HCT116 (cell line): Measurements from ENCODE around the gene ZNF79. TPM values are rescaled to one million over a fixed set of nuclear protein-coding genes. Genes with fewer than 3 reads are reported as not detected.

Source experiments
- ATAC-seq: fragments of 200-7000 bp; cut with Tn5 transposase; 2 replicates; pipeline ENCODE4 v1.9.1; 2020; ENCODE audit warnings: mild to moderate bottlenecking, moderate library complexity
- BruUV-seq: library from RNA; stranded (reverse); fragments of 400-500 nt; replicated peaks from 2 replicates; lab custom pipeline; 2021; lab: Mats Ljungman, UMichigan
- CTCF ChIA-PET: fragments of 300-600 bp; sonication (Branson Sonifier 250); formaldehyde crosslinking; loops from one replicate; lab custom pipeline; 2021; ENCODE audit warnings: antibody characterized with exemption; lab: Charles Lee
- POLR2A ChIA-PET: fragments of 300-600, 350-600 bp; sonication (Branson Sonifier 250); formaldehyde crosslinking; loops from one replicate; lab custom pipeline; 2021; ENCODE audit warnings: antibody characterized with exemption; lab: Charles Lee
- RAD21 ChIA-PET, 2 experiments: fragments of 300-600 bp; sonication (Branson Sonifier 250); formaldehyde crosslinking; loops; one replicate each; lab custom pipeline; 2023; ENCODE audit warnings: low total read pairs in 2 of 2; ENCODE audit not compliant: uncharacterized antibody in 2 of 2, unreplicated experiment in 2 of 2, low non-redundant PET in 1 of 2; lab: Charles Lee
- DNase-seq: peaks from one replicate; pipeline ENCODE4 v3.0.0-alpha.2; 2010; ENCODE audit warnings: low read depth, low spot score
- H2AFZ ChIP-seq: fragments of 200-600 bp; shearing (Covaris generic), sonication (generic); 2 replicates; pipeline ENCODE4 v1.6.1; 2017; ENCODE audit warnings: low read depth, mixed run types, mixed read lengths, antibody characterized with exemption, low read length; ENCODE audit not compliant: poor library complexity, severe bottlenecking
- H3K27ac ChIP-seq: 2 replicates; pipeline ENCODE4 v1.5.1; 2012; ENCODE audit warnings: low read depth, low read length
- H3K27me3 ChIP-seq: fragments of 200-600 bp; sonication (generic); 2 replicates; pipeline ENCODE4 v1.6.1; 2016; ENCODE audit warnings: mixed run types, low read length, mixed read lengths; ENCODE audit not compliant: insufficient read depth
- H3K36me3 ChIP-seq, 2 experiments: fragments of 200-500 bp in 1 of 2; fragments of 200-600 bp in 1 of 2; sonication (Bioruptor generic) in 1 of 2; sonication (generic) in 1 of 2; 2 replicates each; pipeline versions ENCODE4 v1.5.1 to v1.6.1; 2014 to 2016; ENCODE audit warnings: low read length in 2 of 2, inconsistent platforms in 1 of 2, mixed read lengths in 1 of 2, mixed run types in 1 of 2; ENCODE audit not compliant: insufficient read depth in 2 of 2, control insufficient read depth in 1 of 2
- H3K4me1 ChIP-seq, 2 experiments: fragments of 200-600 bp in 1 of 2; sonication (generic) in 1 of 2; 2 replicates each; pipeline versions ENCODE4 v1.5.1 to v1.6.1; 2012 to 2017; ENCODE audit warnings: low read length in 2 of 2, inconsistent platforms in 1 of 2, mild to moderate bottlenecking in 1 of 2, mixed read lengths in 1 of 2, mixed run types in 1 of 2, moderate library complexity in 1 of 2; ENCODE audit not compliant: insufficient read depth in 2 of 2, control insufficient read depth in 1 of 2
- H3K4me2 ChIP-seq: fragments of 200-600 bp; sonication (generic); 2 replicates; pipeline ENCODE4 v1.6.1; 2017; ENCODE audit warnings: mixed run types, low read length, mixed read lengths
- H3K4me3 ChIP-seq, 2 experiments: fragments of 200-600 bp in 1 of 2; sonication (generic) in 1 of 2; replicated peaks in 1 of 2; 2 replicates each; pipeline ENCODE4 v1.5.1; 2011 to 2016; ENCODE audit warnings: low read length in 2 of 2, control low read depth in 1 of 2, low read depth in 1 of 2, mild to moderate bottlenecking in 1 of 2, mixed read lengths in 1 of 2, mixed run types in 1 of 2
- H3K79me2 ChIP-seq: fragments of 200-600 bp; sonication (generic); 2 replicates; pipeline ENCODE4 v1.6.1; 2017; ENCODE audit warnings: mild to moderate bottlenecking, mixed run types, low read length, moderate library complexity, mixed read lengths; ENCODE audit not compliant: insufficient read depth
- H3K9ac ChIP-seq: fragments of 200-600 bp; sonication (generic); 2 replicates; pipeline ENCODE4 v1.6.1; 2016; ENCODE audit warnings: low read length, mixed read lengths
- H3K9me2 ChIP-seq: fragments of 200-600 bp; sonication (generic), shearing (Covaris generic); 2 replicates; pipeline ENCODE4 v1.6.1; 2017; ENCODE audit warnings: mixed run types, mild to moderate bottlenecking, moderate library complexity; ENCODE audit not compliant: insufficient read depth
- H3K9me3 ChIP-seq, 2 experiments: fragments of 200-500 bp in 1 of 2; fragments of 200-600 bp in 1 of 2; sonication (Bioruptor generic) in 1 of 2; sonication (generic) in 1 of 2; 2 replicates each; pipeline ENCODE4 v1.6.1; 2014 to 2017; ENCODE audit warnings: low read length in 2 of 2, mixed read lengths in 2 of 2, inconsistent platforms in 1 of 2, low read depth in 1 of 2, mild to moderate bottlenecking in 1 of 2, mixed run types in 1 of 2, moderate library complexity in 1 of 2; ENCODE audit not compliant: control insufficient read depth in 1 of 2, insufficient read depth in 1 of 2
- H4K20me1 ChIP-seq: fragments of 200-600 bp; sonication (generic), shearing (Covaris generic); 2 replicates; pipeline ENCODE4 v1.6.1; 2017; ENCODE audit warnings: mixed run types, mild to moderate bottlenecking, moderate library complexity; ENCODE audit not compliant: insufficient read depth
- CBX3 ChIP-seq: IDR thresholded peaks from 2 replicates; pipeline ENCODE4 v1.6.1; 2012; ENCODE audit warnings: low read depth
- CEBPB ChIP-seq: IDR thresholded peaks from 2 replicates; pipeline ENCODE4 v1.6.1; 2012; ENCODE audit warnings: low read depth
- ELF1 ChIP-seq: IDR thresholded peaks from 2 replicates; pipeline ENCODE4 v1.6.1; 2012; ENCODE audit warnings: low read depth, borderline replicate concordance
- FOSL1 ChIP-seq: IDR thresholded peaks from 2 replicates; pipeline ENCODE4 v1.6.1; 2012; ENCODE audit warnings: low read depth
- POLR2AphosphoS5 ChIP-seq: IDR thresholded peaks from 2 replicates; pipeline ENCODE4 v1.6.1; 2011; ENCODE audit warnings: mild to moderate bottlenecking, low read depth, low read length, moderate library complexity
- RAD21 ChIP-seq: IDR thresholded peaks from 2 replicates; pipeline ENCODE4 v1.6.1; 2012; ENCODE audit warnings: low read depth, mild to moderate bottlenecking
- SP1 ChIP-seq: IDR thresholded peaks from 2 replicates; pipeline ENCODE4 v1.6.1; 2012; ENCODE audit warnings: low read depth
- TCF7L2 ChIP-seq: IDR thresholded peaks from 2 replicates; pipeline ENCODE4 v1.7.0; 2011; ENCODE audit warnings: borderline replicate concordance, inconsistent platforms; ENCODE audit not compliant: insufficient read depth, insufficient read length; ENCODE audit errors: extremely low read depth
- ZFX ChIP-seq: fragments of 450-650 bp; IDR thresholded peaks from 2 replicates; pipeline ENCODE4 v1.6.1; 2017
- intact Hi-C: fragments of 100-400 bp; cut with micrococcal nuclease; formaldehyde crosslinking; loops from 2 replicates; pipeline ENCODE4 v1.10.0; 2022
- total RNA-seq: library from RNA; stranded (reverse); gene quantifications from one replicate; pipeline ENCODE4 v1.2.1, GENCODE V29; 2021; ENCODE audit not compliant: unreplicated experiment
- TF ChIP-seq, protein P1 (sequence below): IDR thresholded peaks from 2 replicates; pipeline ENCODE4 v1.6.1; 2012; ENCODE audit warnings: low read depth

ZNF79 gene
- total RNA-seq, 1 experiment from 2014 or later, result 5.3 TPM

DNA sequence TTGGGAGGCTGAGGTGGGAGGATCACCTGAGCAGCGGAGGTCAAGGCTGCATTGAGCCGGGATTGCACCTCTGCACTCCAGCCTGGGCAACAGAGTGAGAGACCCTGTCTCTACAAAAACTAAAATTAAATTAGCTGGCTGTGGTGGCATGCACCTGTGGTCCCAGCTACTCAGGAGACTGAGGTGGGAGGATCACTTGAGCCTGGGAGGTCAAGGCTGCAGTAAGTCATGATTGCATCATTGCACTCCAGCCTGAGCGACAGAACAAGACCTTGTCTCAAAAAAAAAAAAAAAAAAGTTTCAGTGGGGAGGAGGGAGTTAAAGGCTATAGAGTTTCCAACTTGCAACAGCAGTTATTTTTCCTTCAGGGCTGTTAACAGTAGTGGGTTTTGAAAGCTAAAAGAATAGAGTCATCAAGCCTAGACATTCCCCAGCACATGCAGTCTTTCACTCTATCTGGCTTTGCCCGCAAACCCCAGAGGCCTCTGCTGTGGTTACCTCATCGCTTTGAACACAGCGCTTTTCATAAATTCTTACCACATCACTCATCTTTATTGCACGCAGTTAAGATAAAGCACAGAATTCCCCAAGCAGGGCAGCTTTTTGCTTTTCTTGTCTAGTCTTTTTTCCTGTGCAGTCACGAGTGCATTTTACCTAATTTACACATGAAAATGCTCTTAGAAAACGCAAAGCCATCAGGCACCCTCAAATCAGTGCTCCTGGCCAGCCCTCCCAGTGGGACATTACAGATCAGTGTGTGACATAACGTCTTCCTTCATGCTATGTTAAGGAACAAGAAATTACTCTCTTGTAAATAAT is 35.9 kb upstream of the ZNF79 start (continued):
- TF ChIP-seq RAD21 (peak; percentile 29; the same call in 1 of the 2 replicates), SP1 (peak; percentile 88), ZFX (no peak), CEBPB (peak; percentile 93), ELF1 (no peak), FOSL1 (peak; percentile 84)
- TF ChIP-seq, protein P1, sequence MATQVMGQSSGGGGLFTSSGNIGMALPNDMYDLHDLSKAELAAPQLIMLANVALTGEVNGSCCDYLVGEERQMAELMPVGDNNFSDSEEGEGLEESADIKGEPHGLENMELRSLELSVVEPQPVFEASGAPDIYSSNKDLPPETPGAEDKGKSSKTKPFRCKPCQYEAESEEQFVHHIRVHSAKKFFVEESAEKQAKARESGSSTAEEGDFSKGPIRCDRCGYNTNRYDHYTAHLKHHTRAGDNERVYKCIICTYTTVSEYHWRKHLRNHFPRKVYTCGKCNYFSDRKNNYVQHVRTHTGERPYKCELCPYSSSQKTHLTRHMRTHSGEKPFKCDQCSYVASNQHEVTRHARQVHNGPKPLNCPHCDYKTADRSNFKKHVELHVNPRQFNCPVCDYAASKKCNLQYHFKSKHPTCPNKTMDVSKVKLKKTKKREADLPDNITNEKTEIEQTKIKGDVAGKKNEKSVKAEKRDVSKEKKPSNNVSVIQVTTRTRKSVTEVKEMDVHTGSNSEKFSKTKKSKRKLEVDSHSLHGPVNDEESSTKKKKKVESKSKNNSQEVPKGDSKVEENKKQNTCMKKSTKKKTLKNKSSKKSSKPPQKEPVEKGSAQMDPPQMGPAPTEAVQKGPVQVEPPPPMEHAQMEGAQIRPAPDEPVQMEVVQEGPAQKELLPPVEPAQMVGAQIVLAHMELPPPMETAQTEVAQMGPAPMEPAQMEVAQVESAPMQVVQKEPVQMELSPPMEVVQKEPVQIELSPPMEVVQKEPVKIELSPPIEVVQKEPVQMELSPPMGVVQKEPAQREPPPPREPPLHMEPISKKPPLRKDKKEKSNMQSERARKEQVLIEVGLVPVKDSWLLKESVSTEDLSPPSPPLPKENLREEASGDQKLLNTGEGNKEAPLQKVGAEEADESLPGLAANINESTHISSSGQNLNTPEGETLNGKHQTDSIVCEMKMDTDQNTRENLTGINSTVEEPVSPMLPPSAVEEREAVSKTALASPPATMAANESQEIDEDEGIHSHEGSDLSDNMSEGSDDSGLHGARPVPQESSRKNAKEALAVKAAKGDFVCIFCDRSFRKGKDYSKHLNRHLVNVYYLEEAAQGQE, result no peak

DNA sequence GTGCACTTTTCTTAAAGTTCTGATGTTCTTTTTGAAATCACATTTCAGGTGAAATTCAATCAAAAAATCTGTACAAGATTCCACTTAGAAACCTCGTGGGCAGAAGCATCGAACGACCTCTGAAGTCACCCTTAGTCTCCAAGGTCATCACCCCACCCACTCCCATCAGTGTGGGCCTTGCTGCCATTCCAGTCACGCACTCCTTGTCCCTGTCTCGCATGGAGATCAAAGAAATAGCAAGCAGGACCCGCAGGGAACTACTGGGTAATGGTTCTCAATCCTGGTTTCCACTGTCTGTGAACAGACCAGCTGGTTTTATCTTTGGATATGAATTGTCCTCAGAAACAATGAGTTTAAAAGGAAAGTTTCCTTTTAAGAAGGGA is 35.3 kb upstream of the ZNF79 start:
- peak overlapping the region; percentile 23; the same call in 1 of the 2 replicates for H3K27ac ChIP-seq
- H3K36me3 ChIP-seq, result no peaks in the 10 kb centered on the region
- CTCF ChIA-PET, result no interaction called here
- DNase-seq, result no peak
- ATAC-seq, result peak; percentile 32
- H3K4me1 ChIP-seq, result peaks cover 37 to 48% of the 10 kb centered on the region in 2 experiments
- H4K20me1 ChIP-seq, result no peaks in the 10 kb centered on the region
- H2AFZ ChIP-seq, result peak overlapping the region; percentile 20
- BruUV-seq, result no TSS peak
- H3K4me3 ChIP-seq, result peak overlapping the region in 1 of 2 experiments; percentile 20; a peak in 2 of 4 replicates
- intact Hi-C loops, result no loop called here
- H3K9me2 ChIP-seq, result no peaks in the 10 kb centered on the region
- RAD21 ChIA-PET, result interaction anchor here in 1 of 2 experiments (0.9 kb wide), 1 partner anchor 174 kb away, joined by 3 read pairs; no protein-coding TSS in a partner anchor
- POLR2A ChIA-PET, result interaction anchor here (1.7 kb wide), 1 partner anchor 8 kb away, joined by 5 read pairs; the partner anchor contains the start of gene SLC2A8
- peaks cover 33% of the 10 kb centered on the region for H3K27me3 ChIP-seq
- TF ChIP-seq POLR2AphosphoS5, result no peak
- peak; percentile 75 for TF ChIP-seq TCF7L2
- TF ChIP-seq CEBPB, result no peak
- TF ChIP-seq FOSL1, result no peak
- TF ChIP-seq CBX3, result no peak
- peak overlapping the region; percentile 66 for H3K4me2 ChIP-seq
- no peaks in the 10 kb centered on the region for H3K9me3 ChIP-seq
- peak overlapping the region; percentile 30 for H3K9ac ChIP-seq
- H3K79me2 ChIP-seq, result no peaks in the 10 kb centered on the region
